ENCODE data around the gene COQ4. TPM values are rescaled to one million over a fixed set of nuclear protein-coding genes. Genes with fewer than 3 reads are reported as not detected.

COQ4 gene
- total RNA-seq, 1 experiment from 2014 or later, result 45.8 TPM

DNA sequence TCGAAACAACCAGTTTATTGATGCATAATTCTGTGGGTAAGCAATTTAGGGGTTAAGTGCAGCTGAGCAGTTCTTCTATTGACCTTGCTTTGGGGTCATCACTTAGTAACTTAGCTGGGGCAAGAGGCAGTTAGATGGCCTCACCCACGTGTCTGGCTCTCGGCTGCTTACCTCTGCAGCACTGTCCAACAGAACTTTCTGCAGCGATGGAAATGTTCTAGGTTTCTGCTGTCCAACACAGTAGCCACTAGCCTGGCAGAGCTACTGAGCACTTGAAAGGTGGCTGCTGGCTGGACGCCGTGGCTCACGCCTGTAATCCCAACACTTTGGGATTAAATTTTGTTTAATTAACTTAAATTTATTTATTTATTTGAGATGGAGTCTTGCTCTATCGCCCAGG lies 35.5 kb downstream of the COQ4 start:
- DNase-seq (ENCODE audit: low read depth, low spot score) (no peak), ATAC-seq (no peak)
- H3K9me2 ChIP-seq (ENCODE audit: insufficient read depth), result no peaks in the 10 kb centered on the region
- H3K79me2 ChIP-seq (ENCODE audit: insufficient read depth, low read length), result no peaks in the 10 kb centered on the region
- no peak for TF ChIP-seq EGR1 (IDR thresholded peaks at IDR 0.05; ENCODE audit: low read depth)
- no peak for TF ChIP-seq TCF7L2 (IDR thresholded peaks at IDR 0.05; ENCODE audit: borderline replicate concordance, extremely low read depth, insufficient read depth, insufficient read length)
- TF ChIP-seq ELF1 (IDR thresholded peaks at IDR 0.05; ENCODE audit: borderline replicate concordance, low read depth), result no peak
- TF ChIP-seq JUND (IDR thresholded peaks at IDR 0.05), result no peak
- TF ChIP-seq, protein P1, sequence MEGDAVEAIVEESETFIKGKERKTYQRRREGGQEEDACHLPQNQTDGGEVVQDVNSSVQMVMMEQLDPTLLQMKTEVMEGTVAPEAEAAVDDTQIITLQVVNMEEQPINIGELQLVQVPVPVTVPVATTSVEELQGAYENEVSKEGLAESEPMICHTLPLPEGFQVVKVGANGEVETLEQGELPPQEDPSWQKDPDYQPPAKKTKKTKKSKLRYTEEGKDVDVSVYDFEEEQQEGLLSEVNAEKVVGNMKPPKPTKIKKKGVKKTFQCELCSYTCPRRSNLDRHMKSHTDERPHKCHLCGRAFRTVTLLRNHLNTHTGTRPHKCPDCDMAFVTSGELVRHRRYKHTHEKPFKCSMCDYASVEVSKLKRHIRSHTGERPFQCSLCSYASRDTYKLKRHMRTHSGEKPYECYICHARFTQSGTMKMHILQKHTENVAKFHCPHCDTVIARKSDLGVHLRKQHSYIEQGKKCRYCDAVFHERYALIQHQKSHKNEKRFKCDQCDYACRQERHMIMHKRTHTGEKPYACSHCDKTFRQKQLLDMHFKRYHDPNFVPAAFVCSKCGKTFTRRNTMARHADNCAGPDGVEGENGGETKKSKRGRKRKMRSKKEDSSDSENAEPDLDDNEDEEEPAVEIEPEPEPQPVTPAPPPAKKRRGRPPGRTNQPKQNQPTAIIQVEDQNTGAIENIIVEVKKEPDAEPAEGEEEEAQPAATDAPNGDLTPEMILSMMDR (IDR thresholded peaks at IDR 0.05 in 2 of 3, conservative IDR thresholded peaks at IDR 0.05 in 1 of 3; ENCODE audit: borderline replicate concordance in 1 of 3, insufficient read depth in 1 of 3, low read depth in 2 of 3, low read length in 2 of 3), result no peak
- no peak for TF ChIP-seq CBX3 (IDR thresholded peaks at IDR 0.05; ENCODE audit: low read depth)
- no peak for TF ChIP-seq CEBPB (IDR thresholded peaks at IDR 0.05; ENCODE audit: low read depth)
- no peak for TF ChIP-seq SP1 (IDR thresholded peaks at IDR 0.05; ENCODE audit: low read depth)
- TF ChIP-seq ZFX (IDR thresholded peaks at IDR 0.05), result no peak
- no peak overlapping the region for H3K9ac ChIP-seq (ENCODE audit: low read length)
- no peak overlapping the region for H2AFZ ChIP-seq (ENCODE audit: low read depth, low read length, poor library complexity, severe bottlenecking)
- H3K9me3 ChIP-seq (ENCODE audit: control insufficient read depth in 1 of 2, insufficient read depth in 1 of 2, low read depth in 1 of 2, low read length in 2 of 2), result no peaks in the 10 kb centered on the region
- no TSS peak for BruUV-seq (replicated peaks)
- H3K4me1 ChIP-seq (ENCODE audit: control insufficient read depth in 1 of 2, insufficient read depth in 2 of 2, low read length in 2 of 2), result peaks cover 7 to 28% of the 10 kb centered on the region in 2 experiments; a peak in 3 of 4 replicates
- H3K4me3 ChIP-seq (replicated peaks in 1 of 2; ENCODE audit: low read depth in 1 of 2, low read length in 2 of 2), result no peak overlapping the region
- H3K27ac ChIP-seq (ENCODE audit: low read depth, low read length), result no peak overlapping the region
- POLR2A ChIA-PET, result no interaction called here
- no peak overlapping the region for H3K4me2 ChIP-seq (ENCODE audit: low read length)
- H4K20me1 ChIP-seq (ENCODE audit: insufficient read depth), result no peaks in the 10 kb centered on the region
- CTCF ChIA-PET, result interaction anchor here (1.6 kb wide), 1 partner anchor 13 kb away, joined by 4 read pairs; the partner anchor contains the start of gene URM1
- H3K36me3 ChIP-seq (ENCODE audit: control insufficient read depth in 1 of 2, insufficient read depth in 2 of 2, low read length in 2 of 2), result peaks cover 4 to 9% of the 10 kb centered on the region in 2 experiments
- intact Hi-C loops (cut with micrococcal nuclease), result no loop called here
- RAD21 ChIA-PET (ENCODE audit: low non-redundant PET in 1 of 2, low total read pairs in 2 of 2, uncharacterized antibody in 2 of 2, unreplicated experiment in 2 of 2), result no interaction called here
- no peaks in the 10 kb centered on the region for H3K27me3 ChIP-seq (ENCODE audit: insufficient read depth, low read length)

DNA sequence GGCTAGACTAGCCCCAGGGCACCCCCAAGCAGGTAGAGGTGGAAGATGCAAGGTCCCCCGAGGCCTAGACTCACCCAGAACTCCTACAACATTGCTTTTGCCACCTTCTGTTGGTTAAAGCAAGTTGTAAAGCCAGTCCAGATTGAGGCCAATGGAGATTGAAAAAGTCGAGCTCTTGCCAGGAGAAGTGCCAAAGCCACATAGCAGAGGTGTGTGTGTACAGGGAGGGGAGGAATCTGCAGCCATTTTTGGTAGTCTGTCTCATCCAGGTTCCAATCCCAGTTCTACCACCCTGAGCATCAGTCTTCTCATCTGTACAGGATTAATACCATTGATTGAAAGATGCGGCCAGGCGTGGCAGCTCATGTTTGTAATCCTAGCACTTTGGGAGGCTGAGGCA lies 36.2 kb downstream of the COQ4 start:
- RAD21 ChIA-PET (ENCODE audit: low non-redundant PET in 1 of 2, low total read pairs in 2 of 2, uncharacterized antibody in 2 of 2, unreplicated experiment in 2 of 2), result no interaction called here

More for the DNA sequence above, 36.2 kb downstream of the COQ4 start:
- Histone ChIP-seq H3K27me3 (ENCODE audit: insufficient read depth, low read length) (no peaks in the 10 kb centered on the region), H3K9ac (ENCODE audit: low read length) (no peak overlapping the region), H3K9me3 (ENCODE audit: control insufficient read depth in 1 of 2, insufficient read depth in 1 of 2, low read depth in 1 of 2, low read length in 2 of 2) (no peaks in the 10 kb centered on the region), H3K79me2 (ENCODE audit: insufficient read depth, low read length) (no peaks in the 10 kb centered on the region), H4K20me1 (ENCODE audit: insufficient read depth) (no peaks in the 10 kb centered on the region), H3K36me3 (ENCODE audit: control insufficient read depth in 1 of 2, insufficient read depth in 2 of 2, low read length in 2 of 2) (peaks cover 0 to 9% of the 10 kb centered on the region in 2 experiments; a peak in 2 of 4 replicates), H3K4me1 (ENCODE audit: control insufficient read depth in 1 of 2, insufficient read depth in 2 of 2, low read length in 2 of 2) (peaks cover 7 to 28% of the 10 kb centered on the region in 2 experiments; a peak in 3 of 4 replicates), H2AFZ (ENCODE audit: low read depth, low read length, poor library complexity, severe bottlenecking) (no peak overlapping the region), H3K9me2 (ENCODE audit: insufficient read depth) (no peaks in the 10 kb centered on the region), H3K4me2 (ENCODE audit: low read length) (no peak overlapping the region; the same call in 1 of the 2 replicates), H3K4me3 (replicated peaks in 1 of 2; ENCODE audit: low read depth in 1 of 2, low read length in 2 of 2) (no peak overlapping the region), H3K27ac (ENCODE audit: low read depth, low read length) (no peak overlapping the region)
- no TSS peak for BruUV-seq (replicated peaks)
- ChIA-PET CTCF (interaction anchor here (1.6 kb wide), 1 partner anchor 12 kb away, joined by 4 read pairs; the partner anchor contains the start of gene URM1), POLR2A (no interaction called here)
- intact Hi-C loops (cut with micrococcal nuclease), result no loop called here
- DNase-seq (ENCODE audit: low read depth, low spot score) (no peak), ATAC-seq (no peak)
- no peak for TF ChIP-seq POLR2A (IDR thresholded peaks at IDR 0.05; ENCODE audit: borderline replicate concordance, extremely low read depth, insufficient read depth, insufficient read length)
- TF ChIP-seq, protein P2, sequence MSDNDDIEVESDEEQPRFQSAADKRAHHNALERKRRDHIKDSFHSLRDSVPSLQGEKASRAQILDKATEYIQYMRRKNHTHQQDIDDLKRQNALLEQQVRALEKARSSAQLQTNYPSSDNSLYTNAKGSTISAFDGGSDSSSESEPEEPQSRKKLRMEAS (IDR thresholded peaks at IDR 0.05), result no peak
- TF ChIP-seq FOSL1 (IDR thresholded peaks at IDR 0.05; ENCODE audit: low read depth), result no peak
- no peak for TF ChIP-seq JUND (IDR thresholded peaks at IDR 0.05)
- TF ChIP-seq YY1 (IDR thresholded peaks at IDR 0.05; ENCODE audit: extremely low read depth, insufficient replicate concordance, low read depth, low read length), result no peak

Data from HCT116 (cell line).